Osteoblast (primary cell): ENCODE measurements around the gene FFAR3. TPM values are rescaled to one million over a fixed set of nuclear protein-coding genes. Genes with fewer than 3 reads are reported as not detected.

ENCODE experiments used
- DNase-seq: peaks from one replicate; pipeline ENCODE4 v3.0.0; 2011; ENCODE audit warnings: low spot score, mixed read lengths; ENCODE audit not compliant: insufficient read length; ENCODE audit errors: missing footprints
- H2AFZ ChIP-seq: 2 replicates; pipeline ENCODE4 v1.6.0; 2011; ENCODE audit warnings: mild to moderate bottlenecking, low read length
- H3K27ac ChIP-seq: 2 replicates; pipeline ENCODE4 v1.5.1; 2011; ENCODE audit warnings: mild to moderate bottlenecking, low read depth, low read length, moderate library complexity
- H3K27me3 ChIP-seq: 2 replicates; pipeline ENCODE4 v1.6.0; 2012; ENCODE audit warnings: mild to moderate bottlenecking, control low read depth, inconsistent platforms, low read length, moderate library complexity; ENCODE audit not compliant: insufficient read depth
- H3K36me3 ChIP-seq: 2 replicates; pipeline ENCODE4 v1.5.1; 2011; ENCODE audit warnings: mild to moderate bottlenecking, low read length, control low read depth, moderate library complexity; ENCODE audit not compliant: insufficient read depth
- H3K4me1 ChIP-seq: 2 replicates; pipeline ENCODE4 v1.5.1; 2011; ENCODE audit warnings: mild to moderate bottlenecking, low read length, control low read depth, moderate library complexity; ENCODE audit not compliant: insufficient read depth
- H3K4me2 ChIP-seq: 2 replicates; pipeline ENCODE4 v1.6.0; 2011; ENCODE audit warnings: mild to moderate bottlenecking, low read length; ENCODE audit not compliant: insufficient read depth
- H3K4me3 ChIP-seq: fragments of 200-600 bp; sonication (generic); 3 replicates; pipeline ENCODE4 v1.5.1; 2012; ENCODE audit warnings: mild to moderate bottlenecking, low read length, inconsistent platforms; ENCODE audit not compliant: insufficient read depth
- H3K79me2 ChIP-seq: 2 replicates; pipeline ENCODE4 v1.6.0; 2012; ENCODE audit warnings: mild to moderate bottlenecking, low read length, control low read depth, inconsistent platforms; ENCODE audit not compliant: insufficient read depth
- H3K9me3 ChIP-seq: 2 replicates; pipeline ENCODE4 v1.5.1; 2011; ENCODE audit warnings: low read depth, low read length, control low read depth
- H4K20me1 ChIP-seq: 2 replicates; pipeline ENCODE4 v1.6.0; 2012; ENCODE audit warnings: mild to moderate bottlenecking, low read length, control low read depth; ENCODE audit not compliant: insufficient read depth
- CTCF ChIP-seq: IDR thresholded peaks from 2 replicates; pipeline ENCODE4 v1.5.1; 2011; ENCODE audit warnings: mild to moderate bottlenecking, low read depth, low read length, moderate library complexity; ENCODE audit errors: extremely low read depth
- total RNA-seq: library from RNA; depleted of rRNA; stranded (reverse); fragments of >200 nt; gene quantifications from 2 replicates; pipeline ENCODE4 v1.2.3, GENCODE V29; 2012

The FFAR3 gene
- total RNA-seq, 1 donor: not detected

GRCh38 chr19:35314858-35315470 is 43.3 kb upstream of the FFAR3 start:
- peak; percentile 46 for DNase-seq
- H4K20me1 ChIP-seq: no peaks in the 10 kb centered on the region
- no peak for TF ChIP-seq CTCF
- peaks cover 11% of the 10 kb centered on the region for H3K4me1 ChIP-seq
- H3K79me2 ChIP-seq: no peaks in the 10 kb centered on the region
- no peak overlapping the region for H2AFZ ChIP-seq
- no peaks in the 10 kb centered on the region for H3K9me3 ChIP-seq
- H3K36me3 ChIP-seq: no peaks in the 10 kb centered on the region
- no peak overlapping the region for H3K4me2 ChIP-seq
- no peaks in the 10 kb centered on the region for H3K27me3 ChIP-seq
- H3K4me3 ChIP-seq: no peak overlapping the region
- H3K27ac ChIP-seq: no peak overlapping the region

GRCh38 chr19:35315883-35316282 is 42.4 kb upstream of the FFAR3 start:
- Histone ChIP-seq H3K27ac (no peak overlapping the region), H3K79me2 (no peaks in the 10 kb centered on the region), H3K27me3 (no peaks in the 10 kb centered on the region), H4K20me1 (no peaks in the 10 kb centered on the region), H3K9me3 (no peaks in the 10 kb centered on the region), H3K4me3 (no peak overlapping the region), H2AFZ (no peak overlapping the region), H3K4me2 (no peak overlapping the region), H3K36me3 (no peaks in the 10 kb centered on the region), H3K4me1 (peaks cover 11% of the 10 kb centered on the region)
- TF ChIP-seq CTCF: no peak
- no peak for DNase-seq

GRCh38 chr19:35316560-35316959 is 41.7 kb upstream of the FFAR3 start:
- H3K4me3 ChIP-seq: no peak overlapping the region
- H3K9me3 ChIP-seq: no peaks in the 10 kb centered on the region
- no peak for TF ChIP-seq CTCF
- no peak overlapping the region for H2AFZ ChIP-seq
- no peaks in the 10 kb centered on the region for H3K36me3 ChIP-seq
- H3K79me2 ChIP-seq: no peaks in the 10 kb centered on the region
- DNase-seq: peak; percentile 62
- H3K27me3 ChIP-seq: no peaks in the 10 kb centered on the region
- H3K4me1 ChIP-seq: peaks cover 11% of the 10 kb centered on the region
- H4K20me1 ChIP-seq: no peaks in the 10 kb centered on the region
- no peak overlapping the region for H3K4me2 ChIP-seq
- H3K27ac ChIP-seq: no peak overlapping the region

- no peak overlapping the region for H3K27ac ChIP-seq
- H3K79me2 ChIP-seq: no peaks in the 10 kb centered on the region
- peak; percentile 38 for DNase-seq
- H3K9me3 ChIP-seq: no peaks in the 10 kb centered on the region
- H3K4me3 ChIP-seq: no peak overlapping the region
- H3K4me1 ChIP-seq: peaks cover 11% of the 10 kb centered on the region
- no peak overlapping the region for H3K4me2 ChIP-seq
- H2AFZ ChIP-seq: peak overlapping the region; percentile 9
- no peaks in the 10 kb centered on the region for H4K20me1 ChIP-seq
- no peaks in the 10 kb centered on the region for H3K36me3 ChIP-seq
- no peak for TF ChIP-seq CTCF
- H3K27me3 ChIP-seq: no peaks in the 10 kb centered on the region
These were observed 40.7 kb upstream of the FFAR3 start for GRCh38 chr19:35317464-35318043.
